ENCODE measurements around the gene TEDC1.

The TEDC1 gene

DNA sequence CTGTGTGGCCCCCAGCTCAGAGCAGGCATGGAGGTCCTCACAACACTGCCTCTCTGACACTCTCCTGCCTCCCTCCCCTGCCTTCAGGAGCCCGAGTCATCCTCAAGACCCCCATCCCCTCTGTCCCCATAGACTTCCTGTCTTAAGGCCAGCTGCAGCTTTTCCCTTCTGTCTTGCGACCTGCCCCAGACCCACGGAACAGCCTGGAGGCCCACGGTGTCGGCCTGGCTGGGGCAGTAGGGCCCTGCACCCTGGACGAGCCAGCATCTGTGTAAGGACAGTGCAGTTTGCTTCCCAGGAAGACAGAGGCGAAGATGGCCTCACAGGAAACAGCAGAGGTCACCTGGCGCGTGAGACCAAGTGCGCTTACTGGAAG, 9.7 kb downstream of the TEDC1 start:
- TF ChIP-seq, protein P1, sequence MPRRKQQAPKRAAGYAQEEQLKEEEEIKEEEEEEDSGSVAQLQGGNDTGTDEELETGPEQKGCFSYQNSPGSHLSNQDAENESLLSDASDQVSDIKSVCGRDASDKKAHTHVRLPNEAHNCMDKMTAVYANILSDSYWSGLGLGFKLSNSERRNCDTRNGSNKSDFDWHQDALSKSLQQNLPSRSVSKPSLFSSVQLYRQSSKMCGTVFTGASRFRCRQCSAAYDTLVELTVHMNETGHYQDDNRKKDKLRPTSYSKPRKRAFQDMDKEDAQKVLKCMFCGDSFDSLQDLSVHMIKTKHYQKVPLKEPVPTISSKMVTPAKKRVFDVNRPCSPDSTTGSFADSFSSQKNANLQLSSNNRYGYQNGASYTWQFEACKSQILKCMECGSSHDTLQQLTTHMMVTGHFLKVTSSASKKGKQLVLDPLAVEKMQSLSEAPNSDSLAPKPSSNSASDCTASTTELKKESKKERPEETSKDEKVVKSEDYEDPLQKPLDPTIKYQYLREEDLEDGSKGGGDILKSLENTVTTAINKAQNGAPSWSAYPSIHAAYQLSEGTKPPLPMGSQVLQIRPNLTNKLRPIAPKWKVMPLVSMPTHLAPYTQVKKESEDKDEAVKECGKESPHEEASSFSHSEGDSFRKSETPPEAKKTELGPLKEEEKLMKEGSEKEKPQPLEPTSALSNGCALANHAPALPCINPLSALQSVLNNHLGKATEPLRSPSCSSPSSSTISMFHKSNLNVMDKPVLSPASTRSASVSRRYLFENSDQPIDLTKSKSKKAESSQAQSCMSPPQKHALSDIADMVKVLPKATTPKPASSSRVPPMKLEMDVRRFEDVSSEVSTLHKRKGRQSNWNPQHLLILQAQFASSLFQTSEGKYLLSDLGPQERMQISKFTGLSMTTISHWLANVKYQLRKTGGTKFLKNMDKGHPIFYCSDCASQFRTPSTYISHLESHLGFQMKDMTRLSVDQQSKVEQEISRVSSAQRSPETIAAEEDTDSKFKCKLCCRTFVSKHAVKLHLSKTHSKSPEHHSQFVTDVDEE (CRISPR knock-in tag; IDR thresholded peaks at IDR 0.05), result no peak
- TF ChIP-seq ISL1 (CRISPR knock-in tag; IDR thresholded peaks at IDR 0.05) (no peak), ZNF70 (CRISPR knock-in tag; IDR thresholded peaks at IDR 0.05) (no peak), ZFP30 (CRISPR knock-in tag; IDR thresholded peaks at IDR 0.05) (no peak), OSR1 (CRISPR knock-in tag; IDR thresholded peaks at IDR 0.05) (no peak), ZFP3 (CRISPR knock-in tag; IDR thresholded peaks at IDR 0.05) (no peak), SNAI2 (CRISPR knock-in tag; IDR thresholded peaks at IDR 0.05) (no peak), RARB (CRISPR knock-in tag; IDR thresholded peaks at IDR 0.05) (no peak), TCF4 (CRISPR knock-in tag; IDR thresholded peaks at IDR 0.05; ENCODE audit: borderline replicate concordance) (no peak), ZC3H10 (CRISPR knock-in tag; IDR thresholded peaks at IDR 0.05) (no peak), ARNTL (CRISPR knock-in tag; IDR thresholded peaks at IDR 0.05; ENCODE audit: borderline replicate concordance, low read depth) (no peak), PPARA (CRISPR knock-in tag; IDR thresholded peaks at IDR 0.05; ENCODE audit: borderline replicate concordance) (no peak), ESRRG (CRISPR knock-in tag; IDR thresholded peaks at IDR 0.05) (no peak)
- TF ChIP-seq, protein P2, sequence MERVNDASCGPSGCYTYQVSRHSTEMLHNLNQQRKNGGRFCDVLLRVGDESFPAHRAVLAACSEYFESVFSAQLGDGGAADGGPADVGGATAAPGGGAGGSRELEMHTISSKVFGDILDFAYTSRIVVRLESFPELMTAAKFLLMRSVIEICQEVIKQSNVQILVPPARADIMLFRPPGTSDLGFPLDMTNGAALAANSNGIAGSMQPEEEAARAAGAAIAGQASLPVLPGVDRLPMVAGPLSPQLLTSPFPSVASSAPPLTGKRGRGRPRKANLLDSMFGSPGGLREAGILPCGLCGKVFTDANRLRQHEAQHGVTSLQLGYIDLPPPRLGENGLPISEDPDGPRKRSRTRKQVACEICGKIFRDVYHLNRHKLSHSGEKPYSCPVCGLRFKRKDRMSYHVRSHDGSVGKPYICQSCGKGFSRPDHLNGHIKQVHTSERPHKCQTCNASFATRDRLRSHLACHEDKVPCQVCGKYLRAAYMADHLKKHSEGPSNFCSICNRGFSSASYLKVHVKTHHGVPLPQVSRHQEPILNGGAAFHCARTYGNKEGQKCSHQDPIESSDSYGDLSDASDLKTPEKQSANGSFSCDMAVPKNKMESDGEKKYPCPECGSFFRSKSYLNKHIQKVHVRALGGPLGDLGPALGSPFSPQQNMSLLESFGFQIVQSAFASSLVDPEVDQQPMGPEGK (CRISPR knock-in tag; IDR thresholded peaks at IDR 0.05; ENCODE audit: borderline replicate concordance), result no peak
- ATAC-seq, result no peak

DNA sequence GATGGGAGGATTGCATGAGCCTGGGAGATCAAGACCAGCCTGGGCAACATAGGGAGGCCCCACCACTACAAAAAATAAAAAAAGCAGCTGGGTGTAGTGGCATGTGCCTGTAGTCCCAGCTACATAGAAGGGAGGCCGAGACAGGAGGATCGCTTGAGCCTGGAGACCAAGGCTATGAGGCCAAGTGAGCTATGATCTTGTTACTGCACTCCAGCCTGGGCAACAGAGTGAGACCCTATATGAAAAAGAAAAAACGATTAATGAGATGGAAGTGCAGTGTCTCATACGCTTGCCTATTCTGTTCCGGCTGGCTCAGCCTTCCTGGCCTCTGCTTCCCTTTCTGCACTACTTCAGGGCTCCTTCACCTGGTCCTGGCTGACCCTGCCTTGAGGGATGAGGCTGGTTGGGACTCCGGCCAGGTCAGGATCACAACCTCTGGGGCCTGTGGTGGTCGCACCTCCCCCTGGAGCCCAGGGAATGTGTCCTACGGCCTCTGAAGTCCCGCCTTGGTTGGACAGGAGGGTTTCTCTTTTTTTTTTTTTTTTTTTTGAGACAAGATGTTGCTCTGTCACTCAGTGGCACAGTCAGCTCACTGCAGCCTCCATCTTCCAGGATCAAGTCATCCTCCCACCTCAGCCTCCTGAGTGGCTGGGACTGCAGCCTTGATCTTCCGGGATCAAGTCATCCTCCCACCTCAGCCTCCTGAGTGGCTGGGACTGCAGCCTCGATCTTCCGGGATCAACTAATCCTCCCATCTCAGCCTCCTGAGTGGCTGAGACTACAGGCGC, 10.7 kb downstream of the TEDC1 start:
- TF ChIP-seq ZC3H10 (CRISPR knock-in tag; IDR thresholded peaks at IDR 0.05) (no peak), PPARA (CRISPR knock-in tag; IDR thresholded peaks at IDR 0.05; ENCODE audit: borderline replicate concordance) (no peak), CSDC2 (CRISPR knock-in tag; IDR thresholded peaks at IDR 0.05) (no peak), RARB (CRISPR knock-in tag; IDR thresholded peaks at IDR 0.05) (no peak), TOX (CRISPR knock-in tag; IDR thresholded peaks at IDR 0.05; ENCODE audit: borderline replicate concordance) (no peak), ZFP3 (CRISPR knock-in tag; IDR thresholded peaks at IDR 0.05) (no peak), ARNTL (CRISPR knock-in tag; IDR thresholded peaks at IDR 0.05; ENCODE audit: borderline replicate concordance, low read depth) (no peak)
- no peak for ATAC-seq

DNA sequence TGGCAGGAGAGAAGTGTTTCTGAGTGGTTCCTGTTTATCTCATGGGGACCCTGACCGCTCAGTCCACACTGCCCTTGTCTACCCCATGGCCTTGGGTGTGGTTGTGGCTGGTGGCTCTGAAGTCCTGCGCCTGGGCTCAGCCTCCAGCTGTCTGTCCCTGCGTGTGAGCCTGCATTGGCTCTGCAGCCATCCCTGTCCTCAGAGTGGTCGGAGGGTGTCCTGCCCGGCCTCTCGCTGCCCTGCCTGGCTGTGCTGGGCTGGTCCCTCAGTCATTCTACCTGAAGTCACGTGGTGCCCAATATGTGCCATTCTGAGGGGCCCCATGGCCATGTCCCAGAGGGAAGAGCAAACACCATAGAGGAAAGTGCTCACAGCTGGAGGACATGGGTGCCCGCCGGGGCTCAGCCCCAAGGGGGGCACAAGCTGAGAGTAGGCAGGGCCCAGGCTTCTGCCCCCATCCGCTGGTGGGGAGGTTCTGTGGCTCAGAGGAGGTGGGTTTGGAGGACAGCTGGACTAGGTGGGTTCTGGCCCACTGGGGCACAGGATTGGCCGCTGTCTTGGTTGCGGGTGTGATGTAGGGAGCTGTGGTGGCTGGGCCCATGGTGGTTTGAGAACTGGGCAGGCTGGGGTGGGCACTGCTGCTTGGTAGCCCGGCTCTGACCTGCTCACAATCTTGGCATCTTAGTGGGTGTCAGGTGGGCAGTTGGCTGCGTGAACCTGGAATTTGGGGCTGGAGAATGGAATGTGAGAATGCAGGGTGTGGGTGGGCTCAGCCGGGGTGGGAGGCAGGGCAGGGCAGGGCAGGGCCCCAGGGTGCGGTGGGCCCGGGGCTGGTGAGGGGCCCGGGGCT, 11.6 kb downstream of the TEDC1 start:
- ATAC-seq, result no peak; the same call in 1 of the 3 replicates
- no peak for TF ChIP-seq ZNF70 (CRISPR knock-in tag; IDR thresholded peaks at IDR 0.05)
- no peak for TF ChIP-seq SNAI2 (CRISPR knock-in tag; IDR thresholded peaks at IDR 0.05)
- TF ChIP-seq, protein P3, sequence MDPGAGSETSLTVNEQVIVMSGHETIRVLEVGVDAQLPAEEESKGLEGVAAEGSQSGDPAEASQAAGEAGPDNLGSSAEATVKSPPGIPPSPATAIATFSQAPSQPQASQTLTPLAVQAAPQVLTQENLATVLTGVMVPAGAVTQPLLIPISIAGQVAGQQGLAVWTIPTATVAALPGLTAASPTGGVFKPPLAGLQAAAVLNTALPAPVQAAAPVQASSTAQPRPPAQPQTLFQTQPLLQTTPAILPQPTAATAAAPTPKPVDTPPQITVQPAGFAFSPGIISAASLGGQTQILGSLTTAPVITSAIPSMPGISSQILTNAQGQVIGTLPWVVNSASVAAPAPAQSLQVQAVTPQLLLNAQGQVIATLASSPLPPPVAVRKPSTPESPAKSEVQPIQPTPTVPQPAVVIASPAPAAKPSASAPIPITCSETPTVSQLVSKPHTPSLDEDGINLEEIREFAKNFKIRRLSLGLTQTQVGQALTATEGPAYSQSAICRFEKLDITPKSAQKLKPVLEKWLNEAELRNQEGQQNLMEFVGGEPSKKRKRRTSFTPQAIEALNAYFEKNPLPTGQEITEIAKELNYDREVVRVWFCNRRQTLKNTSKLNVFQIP (CRISPR knock-in tag; IDR thresholded peaks at IDR 0.05; ENCODE audit: borderline replicate concordance, low read depth), result no peak
- TF ChIP-seq, protein P4, sequence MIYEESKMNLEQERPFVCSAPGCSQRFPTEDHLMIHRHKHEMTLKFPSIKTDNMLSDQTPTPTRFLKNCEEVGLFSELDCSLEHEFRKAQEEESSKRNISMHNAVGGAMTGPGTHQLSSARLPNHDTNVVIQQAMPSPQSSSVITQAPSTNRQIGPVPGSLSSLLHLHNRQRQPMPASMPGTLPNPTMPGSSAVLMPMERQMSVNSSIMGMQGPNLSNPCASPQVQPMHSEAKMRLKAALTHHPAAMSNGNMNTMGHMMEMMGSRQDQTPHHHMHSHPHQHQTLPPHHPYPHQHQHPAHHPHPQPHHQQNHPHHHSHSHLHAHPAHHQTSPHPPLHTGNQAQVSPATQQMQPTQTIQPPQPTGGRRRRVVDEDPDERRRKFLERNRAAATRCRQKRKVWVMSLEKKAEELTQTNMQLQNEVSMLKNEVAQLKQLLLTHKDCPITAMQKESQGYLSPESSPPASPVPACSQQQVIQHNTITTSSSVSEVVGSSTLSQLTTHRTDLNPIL (CRISPR knock-in tag; IDR thresholded peaks at IDR 0.05; ENCODE audit: low read depth), result no peak
- TF ChIP-seq ARNTL (CRISPR knock-in tag; IDR thresholded peaks at IDR 0.05; ENCODE audit: borderline replicate concordance, low read depth), result no peak
- no peak for TF ChIP-seq OSR1 (CRISPR knock-in tag; IDR thresholded peaks at IDR 0.05)
- TF ChIP-seq, protein P5, sequence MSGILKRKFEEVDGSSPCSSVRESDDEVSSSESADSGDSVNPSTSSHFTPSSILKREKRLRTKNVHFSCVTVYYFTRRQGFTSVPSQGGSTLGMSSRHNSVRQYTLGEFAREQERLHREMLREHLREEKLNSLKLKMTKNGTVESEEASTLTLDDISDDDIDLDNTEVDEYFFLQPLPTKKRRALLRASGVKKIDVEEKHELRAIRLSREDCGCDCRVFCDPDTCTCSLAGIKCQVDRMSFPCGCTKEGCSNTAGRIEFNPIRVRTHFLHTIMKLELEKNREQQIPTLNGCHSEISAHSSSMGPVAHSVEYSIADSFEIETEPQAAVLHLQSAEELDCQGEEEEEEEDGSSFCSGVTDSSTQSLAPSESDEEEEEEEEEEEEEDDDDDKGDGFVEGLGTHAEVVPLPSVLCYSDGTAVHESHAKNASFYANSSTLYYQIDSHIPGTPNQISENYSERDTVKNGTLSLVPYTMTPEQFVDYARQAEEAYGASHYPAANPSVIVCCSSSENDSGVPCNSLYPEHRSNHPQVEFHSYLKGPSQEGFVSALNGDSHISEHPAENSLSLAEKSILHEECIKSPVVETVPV (CRISPR knock-in tag; IDR thresholded peaks at IDR 0.05), result no peak
- no peak for TF ChIP-seq TOX (CRISPR knock-in tag; IDR thresholded peaks at IDR 0.05; ENCODE audit: borderline replicate concordance)
- no peak for TF ChIP-seq ZFP3 (CRISPR knock-in tag; IDR thresholded peaks at IDR 0.05)
- TF ChIP-seq, protein P1 (CRISPR knock-in tag; IDR thresholded peaks at IDR 0.05), result no peak
- no peak for TF ChIP-seq ZNF8 (CRISPR knock-in tag; IDR thresholded peaks at IDR 0.05)
- TF ChIP-seq, protein P2 (CRISPR knock-in tag; IDR thresholded peaks at IDR 0.05; ENCODE audit: borderline replicate concordance), result no peak
- TF ChIP-seq RARB (CRISPR knock-in tag; IDR thresholded peaks at IDR 0.05), result no peak
- TF ChIP-seq ZFP30 (CRISPR knock-in tag; IDR thresholded peaks at IDR 0.05), result no peak

Measured in SK-N-SH treated with all-trans-retinoic acid at 6 μM for 48 hours (cell line).